PC-9 (cell line): ENCODE results near the gene UROS. TPM values are rescaled to one million over a fixed set of nuclear protein-coding genes. Genes with fewer than 3 reads are reported as not detected.

ENCODE experiments used
- BruUV-seq: library from RNA; stranded (reverse); fragments of 400-500 nt; replicated peaks from 2 replicates; lab custom pipeline; 2021; lab: Mats Ljungman, UMichigan
- CTCF ChIA-PET: fragments of 300-600 bp; sonication (Branson Sonifier 250); formaldehyde crosslinking; loops from one replicate; lab custom pipeline; 2022; ENCODE audit warnings: antibody characterized with exemption; lab: Charles Lee
- POLR2A ChIA-PET: fragments of 300-600 bp; sonication (Branson Sonifier 250); formaldehyde crosslinking; loops from one replicate; lab custom pipeline; 2022; ENCODE audit warnings: antibody characterized with exemption; ENCODE audit not compliant: unreplicated experiment; lab: Charles Lee
- DNase-seq, 2 experiments: peaks; one replicate each; pipeline versions ENCODE4 v3.0.0 to v3.0.0-alpha.2; 2015 to 2022; ENCODE audit warnings: mixed read lengths in 1 of 2
- H2AFZ ChIP-seq: fragments of 200-600 bp; sonication (generic); 2 replicates; pipeline ENCODE4 v1.8.1; 2017; ENCODE audit warnings: antibody characterized with exemption
- H3F3A ChIP-seq: fragments of 200-600 bp; sonication (generic); 2 replicates; pipeline ENCODE4 v1.8.1; 2017; ENCODE audit warnings: antibody characterized with exemption, mild to moderate bottlenecking, low read depth; ENCODE audit not compliant: insufficient read depth
- H3K27ac ChIP-seq: fragments of 200-600 bp; sonication (generic); 2 replicates; pipeline ENCODE4 v1.6.1; 2016; ENCODE audit warnings: mixed run types
- H3K27me3 ChIP-seq: fragments of 200-600 bp; sonication (generic); 2 replicates; pipeline ENCODE4 v1.6.1; 2016; ENCODE audit warnings: low read depth, mixed run types; ENCODE audit not compliant: insufficient read depth
- H3K36me3 ChIP-seq: fragments of 200-600 bp; sonication (generic); 2 replicates; pipeline ENCODE4 v1.6.1; 2016; ENCODE audit warnings: low read depth, mixed run types
- H3K4me1 ChIP-seq: fragments of 200-600 bp; sonication (generic); replicated peaks from 2 replicates; pipeline ENCODE4 v1.6.1; 2016; ENCODE audit warnings: mixed run types; ENCODE audit not compliant: insufficient read depth
- H3K4me2 ChIP-seq: fragments of 200-600 bp; sonication (generic); 2 replicates; pipeline ENCODE4 v1.6.1; 2017; ENCODE audit warnings: mixed run types
- H3K4me3 ChIP-seq: fragments of 200-600 bp; sonication (generic); 2 replicates; pipeline ENCODE4 v1.6.1; 2016; ENCODE audit warnings: mixed run types
- H3K79me2 ChIP-seq: fragments of 200-600 bp; sonication (generic); 2 replicates; pipeline ENCODE4 v1.6.1; 2017; ENCODE audit warnings: low read depth, mixed run types
- H3K9me2 ChIP-seq: fragments of 200-600 bp; sonication (generic); 2 replicates; pipeline ENCODE4 v1.8.1; 2017; ENCODE audit warnings: mild to moderate bottlenecking; ENCODE audit not compliant: insufficient read depth
- H3K9me3 ChIP-seq: fragments of 200-600 bp; sonication (generic); 2 replicates; pipeline ENCODE4 v1.8.1; 2016; ENCODE audit warnings: low read depth; ENCODE audit not compliant: insufficient read depth
- H4K20me1 ChIP-seq: fragments of 200-600 bp; sonication (generic); 2 replicates; pipeline ENCODE4 v1.8.1; 2017; ENCODE audit not compliant: insufficient read depth
- CTCF ChIP-seq: fragments of 200-600 bp; sonication (generic); conservative IDR thresholded peaks from 2 replicates; pipeline ENCODE4 v1.6.1; 2017; ENCODE audit warnings: mixed run types, antibody characterized with exemption, mild to moderate bottlenecking, moderate library complexity
- EZH2 ChIP-seq: fragments of 200-600 bp; sonication (generic); IDR thresholded peaks from 2 replicates; pipeline ENCODE4 v1.8.0; 2017; ENCODE audit warnings: antibody characterized with exemption, low read depth
- intact Hi-C: fragments of 100-400 bp; cut with micrococcal nuclease; formaldehyde crosslinking; loops from one replicate; pipeline ENCODE4 v1.10.0; 2022; ENCODE audit not compliant: unreplicated experiment
- total RNA-seq: library from RNA; stranded (reverse); gene quantifications from 2 replicates; pipeline ENCODE4 v1.2.3, GENCODE V29; 2021

The UROS gene
- total RNA-seq, 1 experiment from 2014 or later, result 35.1 TPM

GRCh38 chr10:125772112-125772863 is 50.8 kb downstream of the UROS start:
- Histone ChIP-seq H3K79me2 (no peaks in the 10 kb centered on the region), H3K27me3 (no peaks in the 10 kb centered on the region), H2AFZ (no peak overlapping the region), H3K36me3 (no peaks in the 10 kb centered on the region), H3K4me3 (no peak overlapping the region), H4K20me1 (no peaks in the 10 kb centered on the region), H3K9me2 (no peaks in the 10 kb centered on the region), H3K9me3 (no peaks in the 10 kb centered on the region), H3K4me1 (no peaks in the 10 kb centered on the region), H3K4me2 (no peak overlapping the region), H3F3A (no peaks in the 10 kb centered on the region), H3K27ac (no peak overlapping the region)
- BruUV-seq, result no TSS peak
- DNase-seq, result no peak
- POLR2A ChIA-PET, result no interaction called here
- TF ChIP-seq EZH2 (no peak), CTCF (no peak)
- CTCF ChIA-PET, result no interaction called here
- intact Hi-C loops, result no loop called here

- no peak overlapping the region for H3K4me3 ChIP-seq
- H3F3A ChIP-seq, result no peaks in the 10 kb centered on the region
- ChIA-PET POLR2A (interaction anchor here (0.6 kb wide), 2 partner anchors 108 to 113 kb away, joined by 6 read pairs; no protein-coding TSS in a partner anchor), CTCF (no interaction called here)
- no peak for DNase-seq
- no peaks in the 10 kb centered on the region for H3K4me1 ChIP-seq
- intact Hi-C loops, result no loop called here
- no peaks in the 10 kb centered on the region for H3K79me2 ChIP-seq
- H3K36me3 ChIP-seq, result no peaks in the 10 kb centered on the region
- no peak overlapping the region for H2AFZ ChIP-seq
- no peak overlapping the region for H3K27ac ChIP-seq
- H3K9me2 ChIP-seq, result no peaks in the 10 kb centered on the region
- H3K27me3 ChIP-seq, result no peaks in the 10 kb centered on the region
- no peak for TF ChIP-seq EZH2
- no TSS peak for BruUV-seq
- H3K4me2 ChIP-seq, result no peak overlapping the region
- no peaks in the 10 kb centered on the region for H3K9me3 ChIP-seq
- no peaks in the 10 kb centered on the region for H4K20me1 ChIP-seq
Observed at GRCh38 chr10:125770844-125771243, 52.2 kb downstream of the UROS start.

GRCh38 chr10:125769175-125769574 is 53.9 kb downstream of the UROS start:
- H3K4me3 ChIP-seq, result no peak overlapping the region
- ChIA-PET POLR2A (no interaction called here), CTCF (no interaction called here)
- H3K36me3 ChIP-seq, result no peaks in the 10 kb centered on the region
- H2AFZ ChIP-seq, result no peak overlapping the region
- H3K27me3 ChIP-seq, result no peaks in the 10 kb centered on the region
- H3K27ac ChIP-seq, result no peak overlapping the region
- no peaks in the 10 kb centered on the region for H3K9me2 ChIP-seq
- no peaks in the 10 kb centered on the region for H3F3A ChIP-seq
- no peaks in the 10 kb centered on the region for H3K9me3 ChIP-seq
- no peaks in the 10 kb centered on the region for H3K79me2 ChIP-seq
- BruUV-seq, result no TSS peak
- no peaks in the 10 kb centered on the region for H4K20me1 ChIP-seq
- no peaks in the 10 kb centered on the region for H3K4me1 ChIP-seq
- intact Hi-C loops, result no loop called here
- H3K4me2 ChIP-seq, result no peak overlapping the region
- no peak for DNase-seq
- TF ChIP-seq CTCF, result no peak
- no peak for TF ChIP-seq EZH2
